ENCODE results near the gene UBE3D.
A peak's percentile ranks its signal among the peaks of the same experiment; 100 is the strongest.

UBE3D gene

GRCh38 chr6:83065511-83066192 lies at the start of gene UBE3D:
Gene UBE3D, minus strand, starts transcription at chr6:83065841. Its CDS starts 123 bp downstream, at chr6:83065718.
- DNase-seq: peak; percentile 74

- no peak for DNase-seq
Observed at GRCh38 chr6:83114164-83114563, 48.5 kb upstream of the UBE3D start.

GRCh38 chr6:83113258-83113657 lies 47.6 kb upstream of the UBE3D start:
- DNase-seq: no peak

- peak; percentile 22 for DNase-seq
Observed at GRCh38 chr6:83108378-83108777, 42.7 kb upstream of the UBE3D start.

- DNase-seq: no peak
Observed at GRCh38 chr6:83098589-83098988, 32.9 kb upstream of the UBE3D start.

GRCh38 chr6:83097675-83098074 lies 32.0 kb upstream of the UBE3D start:
- no peak for DNase-seq

GRCh38 chr6:83097204-83097603 lies 31.6 kb upstream of the UBE3D start:
- peak; percentile 19 for DNase-seq

GRCh38 chr6:83096791-83097190 lies 31.1 kb upstream of the UBE3D start:
- DNase-seq: peak; percentile 30

GRCh38 chr6:83092756-83093399 lies 27.2 kb upstream of the UBE3D start:
- peak; percentile 25 for DNase-seq

- DNase-seq: no peak
Observed at GRCh38 chr6:83086751-83087150, 21.1 kb upstream of the UBE3D start.

- no peak for DNase-seq
Observed at GRCh38 chr6:83083476-83083875, 17.8 kb upstream of the UBE3D start.

- DNase-seq: no peak
Observed at GRCh38 chr6:83073615-83074014, 8.0 kb upstream of the UBE3D start.

- no peak for DNase-seq
Observed at GRCh38 chr6:83072726-83073125, 7.1 kb upstream of the UBE3D start.

- DNase-seq: no peak
Observed at GRCh38 chr6:83071707-83072106, 6.1 kb upstream of the UBE3D start.

- DNase-seq: no peak
Observed at GRCh38 chr6:83071023-83071422, 5.4 kb upstream of the UBE3D start.

- no peak for DNase-seq
Observed at GRCh38 chr6:83069633-83070032, 4.0 kb upstream of the UBE3D start.

- no peak for DNase-seq
Observed at GRCh38 chr6:83068616-83069015, 3.0 kb upstream of the UBE3D start.

GRCh38 chr6:83067448-83068439 lies 2.1 kb upstream of the UBE3D start, which contains the start of gene DOP1A:
Gene DOP1A, plus strand, starts transcription at chr6:83067671. Its CDS starts 29,307 bp downstream, at chr6:83096978.
- DNase-seq: peak; percentile 92

- peak; percentile 89 for DNase-seq
Observed at GRCh38 chr6:83062225-83062624, 3.4 kb downstream of the UBE3D start.

- peak; percentile 65 for DNase-seq
Observed at GRCh38 chr6:83061190-83061589, 4.5 kb downstream of the UBE3D start.

- peak; percentile 53 for DNase-seq
Observed at GRCh38 chr6:83057705-83058321, 7.8 kb downstream of the UBE3D start.

GRCh38 chr6:83055366-83055964 lies 10.2 kb downstream of the UBE3D start:
- peak; percentile 61 for DNase-seq
